Islet of Langerhans (tissue), 1 donor: ENCODE measurements around the gene SEPTIN7.

Experiments used
- FAIRE-seq: peaks from one replicate; lab custom pipeline; 2011; peaks lifted over from hg19 to GRCh38; lab: Jason Lieb, UNC

Gene SEPTIN7

DNA sequence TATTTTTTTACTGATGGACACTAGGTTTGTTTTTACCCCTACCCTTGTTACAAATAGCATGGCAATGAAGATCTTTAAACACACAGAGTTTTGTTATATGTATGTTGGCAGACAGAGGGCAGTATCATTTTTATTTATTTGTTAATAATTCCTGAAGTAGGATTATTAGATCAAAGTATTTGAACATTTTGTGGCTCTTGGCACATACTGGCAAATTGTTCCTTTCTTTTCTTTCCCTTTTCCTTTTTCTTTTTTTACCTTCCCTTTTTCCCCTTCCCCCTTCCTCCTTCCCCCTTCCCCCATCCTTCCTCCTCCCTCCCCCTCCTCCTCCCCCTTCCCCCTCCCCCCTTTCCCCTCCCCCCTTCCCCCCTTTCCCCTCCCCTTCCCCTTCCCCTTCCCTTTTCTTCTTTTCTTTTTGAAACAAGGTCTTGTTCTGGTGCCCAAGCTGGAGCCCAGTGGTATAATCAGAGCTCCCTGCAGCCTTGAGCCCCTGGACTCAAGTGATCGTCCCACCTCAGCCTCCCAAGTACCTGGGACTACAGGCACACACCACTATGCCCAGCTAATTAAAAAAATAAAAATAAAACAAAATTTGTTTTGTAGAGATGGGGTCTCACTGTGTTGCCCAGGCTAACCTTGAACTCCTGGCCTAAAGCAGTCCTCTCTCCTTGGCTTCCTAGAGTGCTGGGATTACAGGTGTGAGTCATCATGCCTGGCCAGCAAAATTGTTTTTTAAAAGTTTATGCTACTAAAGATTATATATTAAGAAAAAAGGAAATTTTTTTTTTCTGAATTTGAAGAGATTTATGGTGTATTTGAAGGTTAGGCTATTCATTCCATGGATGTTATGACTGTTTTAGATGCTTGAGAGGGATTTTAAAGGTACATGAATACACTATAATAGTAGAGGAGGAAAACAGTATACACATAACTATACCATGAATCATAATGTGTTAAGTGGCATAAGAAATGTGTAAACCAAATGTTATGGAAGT, 39.3 kb downstream of the SEPTIN7 start:
- no peak for FAIRE-seq

DNA sequence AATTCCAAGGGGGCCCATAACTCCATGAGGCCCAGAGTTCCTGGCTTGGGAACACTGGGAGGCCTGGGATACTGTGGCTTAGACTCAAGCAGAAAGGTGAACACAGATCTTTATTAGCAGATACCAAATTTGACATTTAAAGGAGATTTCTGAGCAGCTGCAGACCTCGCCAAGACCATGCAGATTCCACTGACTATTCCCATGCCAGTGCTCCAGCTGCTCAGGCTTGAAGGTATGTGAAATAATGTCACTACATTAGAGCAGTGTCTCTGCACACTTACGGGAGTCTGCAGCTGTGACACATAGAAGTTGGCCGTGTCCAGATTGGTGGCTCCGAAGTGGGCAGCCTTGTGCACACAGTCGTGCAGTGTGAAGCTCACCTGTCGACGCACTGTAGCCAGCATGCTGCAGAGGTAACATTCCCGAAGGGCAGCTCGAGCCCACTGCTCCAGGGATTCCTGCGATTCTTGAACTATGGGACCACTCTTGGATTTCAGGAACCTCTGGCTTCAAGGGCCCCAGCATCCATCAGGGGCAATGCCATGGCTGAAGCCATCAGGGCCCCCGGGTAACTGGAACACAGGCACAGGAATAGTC, 46.1 kb downstream of the SEPTIN7 start:
- no peak for FAIRE-seq

DNA sequence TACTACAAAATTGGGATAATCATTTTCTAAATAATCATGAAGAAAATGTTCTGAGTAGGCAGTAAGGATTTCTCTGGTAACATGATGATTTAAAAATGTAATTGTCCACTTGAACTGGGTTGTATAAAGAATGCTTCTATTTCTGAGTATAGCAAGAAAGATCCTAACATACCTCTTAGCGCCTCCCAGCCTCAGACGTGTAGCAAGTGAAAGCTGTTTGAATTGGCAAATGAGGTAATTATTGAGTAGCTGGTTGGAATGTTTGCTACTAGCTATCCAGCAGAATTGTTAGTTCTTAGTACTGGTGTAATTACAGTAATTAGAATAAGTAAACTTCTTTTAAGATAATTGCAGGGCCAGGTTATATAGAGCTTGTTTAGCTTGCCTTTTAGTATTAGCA, 47.9 kb downstream of the SEPTIN7 start:
- FAIRE-seq, result no peak

DNA sequence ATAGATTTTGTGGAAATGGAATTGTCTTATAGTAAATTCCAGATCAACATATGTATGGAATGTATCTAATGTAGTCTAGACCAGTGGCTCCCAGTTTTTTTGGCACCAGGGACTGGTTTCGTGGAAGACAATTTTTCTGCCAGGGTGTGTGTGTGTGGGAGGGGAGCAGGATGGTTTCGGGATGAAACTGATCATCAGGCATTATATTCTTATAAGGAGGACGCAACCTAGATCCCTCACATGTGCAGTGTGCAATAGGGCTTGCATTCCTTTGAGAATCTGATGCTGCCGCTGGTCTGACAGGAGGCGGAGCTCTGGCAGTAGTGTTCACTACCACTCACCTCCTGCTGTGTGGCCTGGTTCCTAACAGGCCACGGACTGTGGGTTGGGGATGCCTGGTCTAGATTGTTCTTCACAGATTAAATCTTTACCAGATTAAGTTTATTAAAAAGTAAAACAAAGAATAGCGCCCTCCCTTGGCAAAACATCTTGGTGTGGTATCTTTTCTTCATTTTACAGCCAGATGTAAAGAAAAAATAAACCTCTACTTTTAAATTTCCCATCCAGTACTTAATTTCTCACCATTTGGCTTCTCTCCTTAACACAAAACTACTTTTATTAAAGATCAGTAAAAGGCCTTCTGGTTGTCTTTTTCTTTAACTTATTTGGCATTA, 48.4 kb downstream of the SEPTIN7 start:
- FAIRE-seq, result no peak

DNA sequence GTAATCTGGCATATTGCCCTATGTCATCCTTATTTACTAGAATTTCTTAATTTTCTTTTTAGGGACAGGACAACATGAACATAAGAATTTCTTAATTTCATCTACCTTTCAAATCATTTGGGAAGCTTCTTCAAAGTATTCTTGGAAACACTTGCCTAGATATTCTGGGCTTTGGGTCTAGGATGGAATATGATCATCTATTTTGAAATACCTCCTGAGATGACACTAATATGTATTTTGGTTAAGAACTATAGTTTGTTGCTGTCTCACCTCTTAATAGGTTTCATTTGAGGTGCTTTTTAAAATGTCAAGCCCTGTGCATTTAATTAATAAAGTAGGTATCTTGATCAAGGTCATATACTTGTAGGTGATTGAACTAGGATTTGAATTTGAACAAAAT, 49.1 kb downstream of the SEPTIN7 start:
- no peak for FAIRE-seq
